Measurements from ENCODE around the gene PRLH. TPM values are rescaled to one million over a fixed set of nuclear protein-coding genes. Genes with fewer than 3 reads are reported as not detected.
A peak's percentile ranks its signal among the peaks of the same experiment; 100 is the strongest.

The PRLH gene
- total RNA-seq, 1 donor from 2014 or later: not detected

DNA sequence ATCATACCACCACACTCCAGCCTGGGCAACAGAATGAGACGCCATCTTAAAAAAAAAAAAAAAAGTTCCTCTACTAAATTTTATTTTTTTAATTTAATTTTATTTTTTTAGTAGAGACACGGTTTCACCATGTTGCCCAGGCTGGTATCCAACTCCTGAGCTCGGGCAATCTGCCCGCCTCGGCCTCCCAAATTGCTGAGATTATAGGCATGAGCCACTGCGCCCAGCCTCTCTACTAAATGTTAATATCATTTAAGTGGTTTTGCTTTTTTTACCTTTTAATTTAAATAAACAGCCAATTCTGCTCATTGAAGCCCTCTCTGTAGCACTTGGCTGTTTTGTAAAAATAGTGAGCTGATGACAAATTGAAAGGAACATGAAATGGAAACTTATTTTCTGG, 15.0 kb downstream of the PRLH start:
- Histone ChIP-seq H3K4me3 (ENCODE audit: insufficient read depth, low read depth, low read length) (no peak overlapping the region), H3K79me2 (ENCODE audit: insufficient read depth, low read length) (no peaks in the 10 kb centered on the region), H3K36me3 (ENCODE audit: insufficient read depth, low read length) (no peaks in the 10 kb centered on the region), H3K4me1 (ENCODE audit: insufficient read depth, low read length) (peaks cover 6% of the 10 kb centered on the region), H3K27ac (ENCODE audit: low read depth, low read length) (no peak overlapping the region), H3K4me2 (ENCODE audit: low read length) (peak overlapping the region; percentile 76), H3K27me3 (ENCODE audit: insufficient read depth, low read length) (peaks cover 6% of the 10 kb centered on the region), H3K9me3 (ENCODE audit: insufficient read depth, low read depth, low read length) (no peaks in the 10 kb centered on the region), H3K9ac (ENCODE audit: low read length) (peak overlapping the region; percentile 17), H4K20me1 (ENCODE audit: insufficient read depth, low read length) (no peaks in the 10 kb centered on the region), H2AFZ (ENCODE audit: low read depth, low read length) (no peak overlapping the region)
- FAIRE-seq (no peak), DNase-seq (ENCODE audit: low read depth) (no peak)
- no peaks in the 10 kb centered on the region for H3K4me1 Mint-ChIP-seq (ENCODE audit: low read depth, unreplicated experiment)
- TF ChIP-seq, protein P1, sequence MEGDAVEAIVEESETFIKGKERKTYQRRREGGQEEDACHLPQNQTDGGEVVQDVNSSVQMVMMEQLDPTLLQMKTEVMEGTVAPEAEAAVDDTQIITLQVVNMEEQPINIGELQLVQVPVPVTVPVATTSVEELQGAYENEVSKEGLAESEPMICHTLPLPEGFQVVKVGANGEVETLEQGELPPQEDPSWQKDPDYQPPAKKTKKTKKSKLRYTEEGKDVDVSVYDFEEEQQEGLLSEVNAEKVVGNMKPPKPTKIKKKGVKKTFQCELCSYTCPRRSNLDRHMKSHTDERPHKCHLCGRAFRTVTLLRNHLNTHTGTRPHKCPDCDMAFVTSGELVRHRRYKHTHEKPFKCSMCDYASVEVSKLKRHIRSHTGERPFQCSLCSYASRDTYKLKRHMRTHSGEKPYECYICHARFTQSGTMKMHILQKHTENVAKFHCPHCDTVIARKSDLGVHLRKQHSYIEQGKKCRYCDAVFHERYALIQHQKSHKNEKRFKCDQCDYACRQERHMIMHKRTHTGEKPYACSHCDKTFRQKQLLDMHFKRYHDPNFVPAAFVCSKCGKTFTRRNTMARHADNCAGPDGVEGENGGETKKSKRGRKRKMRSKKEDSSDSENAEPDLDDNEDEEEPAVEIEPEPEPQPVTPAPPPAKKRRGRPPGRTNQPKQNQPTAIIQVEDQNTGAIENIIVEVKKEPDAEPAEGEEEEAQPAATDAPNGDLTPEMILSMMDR (IDR thresholded peaks at IDR 0.05; ENCODE audit: insufficient read depth, low read depth, low read length): no peak
- TF ChIP-seq EZH2 (IDR thresholded peaks at IDR 0.05; ENCODE audit: insufficient read depth, low read length): no peak
- H3K27ac Mint-ChIP-seq (ENCODE audit: unreplicated experiment): no peak overlapping the region
- peaks cover 2% of the 10 kb centered on the region for H3K9me3 Mint-ChIP-seq (ENCODE audit: unreplicated experiment)
- H3K36me3 Mint-ChIP-seq (ENCODE audit: low read depth, unreplicated experiment): no peaks in the 10 kb centered on the region
- H3K27me3 Mint-ChIP-seq (ENCODE audit: low read depth, unreplicated experiment): peaks cover 19% of the 10 kb centered on the region
- no peak overlapping the region for H3K4me3 Mint-ChIP-seq (ENCODE audit: unreplicated experiment)

DNA sequence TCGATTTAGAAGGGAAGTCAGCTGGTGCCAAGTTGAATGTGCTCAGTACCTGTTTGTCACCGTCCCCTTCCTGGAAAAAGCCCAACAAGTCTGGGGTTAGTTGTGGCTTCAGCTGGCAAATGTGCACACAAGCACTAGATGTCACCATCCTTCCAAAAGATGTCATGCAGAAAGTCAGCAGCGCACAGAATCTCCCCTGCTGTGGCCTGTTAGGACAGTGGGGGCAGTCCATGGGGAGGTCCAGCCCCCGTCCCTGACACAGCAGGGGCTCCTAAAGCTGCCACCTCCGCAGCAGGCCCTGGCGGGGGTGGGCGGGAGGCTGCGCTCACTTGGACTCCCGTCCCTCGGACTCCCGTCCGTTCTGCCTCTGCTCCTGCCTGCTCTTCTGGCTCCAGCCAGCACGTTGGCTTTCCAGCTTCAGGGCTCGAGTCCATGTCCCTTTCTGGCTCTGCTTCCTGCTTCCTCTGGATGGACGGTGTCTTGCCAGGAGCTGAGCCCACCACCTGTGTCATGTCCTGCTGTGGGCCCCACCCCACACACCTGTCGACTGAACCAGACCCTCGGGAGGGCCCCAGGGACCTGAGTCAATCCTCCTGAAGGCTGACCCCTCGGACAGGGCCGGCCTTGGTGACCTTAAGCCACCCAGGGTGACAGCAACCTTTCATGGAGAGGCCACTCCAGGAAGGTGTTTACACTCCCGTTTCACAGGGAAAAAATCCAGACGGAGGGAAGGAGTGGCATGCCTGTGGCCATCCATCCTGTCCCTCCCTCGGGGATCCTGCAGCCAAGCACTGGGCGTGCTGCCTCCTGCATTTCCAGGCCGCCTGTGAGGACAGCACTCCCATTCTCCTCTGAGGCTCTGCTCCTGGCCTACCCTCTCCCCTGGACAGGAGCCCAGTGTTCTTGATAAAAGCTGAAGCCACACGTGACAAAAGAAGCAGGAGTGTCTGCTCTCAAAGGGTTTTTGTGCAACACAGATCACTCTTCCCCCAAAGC, 15.7 kb downstream of the PRLH start:
- H2AFZ ChIP-seq (ENCODE audit: low read depth, low read length): peak overlapping the region; percentile 65
- H3K27me3 Mint-ChIP-seq (ENCODE audit: low read depth, unreplicated experiment): peaks cover 15% of the 10 kb centered on the region
- no peaks in the 10 kb centered on the region for H3K36me3 Mint-ChIP-seq (ENCODE audit: low read depth, unreplicated experiment)
- H3K79me2 ChIP-seq (ENCODE audit: insufficient read depth, low read length): no peaks in the 10 kb centered on the region
- no peak overlapping the region for H3K4me3 Mint-ChIP-seq (ENCODE audit: unreplicated experiment)
- no peak overlapping the region for H3K27ac ChIP-seq (ENCODE audit: low read depth, low read length)
- H3K9ac ChIP-seq (ENCODE audit: low read length): peak overlapping the region; percentile 17
- H3K4me2 ChIP-seq (ENCODE audit: low read length): peak overlapping the region; percentile 76
- H3K4me1 Mint-ChIP-seq (ENCODE audit: low read depth, unreplicated experiment): no peaks in the 10 kb centered on the region
- DNase-seq (ENCODE audit: low read depth) (peak; percentile 42), FAIRE-seq (peak; percentile 20)
- H4K20me1 ChIP-seq (ENCODE audit: insufficient read depth, low read length): no peaks in the 10 kb centered on the region
- H3K4me1 ChIP-seq (ENCODE audit: insufficient read depth, low read length): peaks cover 6% of the 10 kb centered on the region
- no peak overlapping the region for H3K27ac Mint-ChIP-seq (ENCODE audit: unreplicated experiment)
- no peak overlapping the region for H3K4me3 ChIP-seq (ENCODE audit: insufficient read depth, low read depth, low read length)
- H3K36me3 ChIP-seq (ENCODE audit: insufficient read depth, low read length): no peaks in the 10 kb centered on the region
- H3K9me3 ChIP-seq (ENCODE audit: insufficient read depth, low read depth, low read length): no peaks in the 10 kb centered on the region
- peaks cover 3% of the 10 kb centered on the region for H3K9me3 Mint-ChIP-seq (ENCODE audit: unreplicated experiment)
- no peak for TF ChIP-seq EZH2 (IDR thresholded peaks at IDR 0.05; ENCODE audit: insufficient read depth, low read length)
- TF ChIP-seq, protein P1 (IDR thresholded peaks at IDR 0.05; ENCODE audit: insufficient read depth, low read depth, low read length): no peak
- H3K27me3 ChIP-seq (ENCODE audit: insufficient read depth, low read length): peaks cover 6% of the 10 kb centered on the region
